Endothelial cell of umbilical vein (primary cell): ENCODE results near the gene TTLL10. TPM values are rescaled to one million over a fixed set of nuclear protein-coding genes. Genes with fewer than 3 reads are reported as not detected.

Experiments used
- BruUV-seq: library from RNA; stranded (reverse); fragments of 400-500 nt; replicated peaks from 2 replicates; lab custom pipeline; 2021; lab: Mats Ljungman, UMichigan
- CTCF ChIA-PET: fragments of 300-600, 350-600 bp; sonication (Branson Sonifier 250); formaldehyde crosslinking; loops from one replicate; lab custom pipeline; 2021; ENCODE audit warnings: antibody characterized with exemption, inconsistent platforms; lab: Charles Lee
- POLR2A ChIA-PET: fragments of 300-600, 350-600 bp; sonication (Branson Sonifier 250); formaldehyde crosslinking; loops from one replicate; lab custom pipeline; 2021; ENCODE audit warnings: antibody characterized with exemption, inconsistent platforms; lab: Charles Lee
- DNase-seq: peaks from one replicate; pipeline ENCODE4 v3.0.0-alpha.2; 2011; ENCODE audit warnings: low read depth, low spot score
- FAIRE-seq: peaks from 2 replicates; lab custom pipeline; 2011; peaks lifted over from hg19 to GRCh38; lab: Jason Lieb, UNC
- H2AFZ ChIP-seq: 2 replicates; pipeline ENCODE4 v1.6.0; 2012; ENCODE audit warnings: low read depth, low read length, control low read depth, inconsistent platforms
- H3K27ac ChIP-seq: 2 replicates; pipeline ENCODE4 v1.5.1; 2011; ENCODE audit warnings: low read depth, mild to moderate bottlenecking, control low read depth, low read length, moderate library complexity; ENCODE audit not compliant: insufficient read depth
- H3K27me3 ChIP-seq, 2 experiments: 2 replicates each; pipeline versions ENCODE4 v1.6.0 to v1.6.1; 2011; ENCODE audit warnings: low read length in 2 of 2, mixed read lengths in 1 of 2; ENCODE audit not compliant: control insufficient read depth in 2 of 2, insufficient read depth in 2 of 2
- H3K36me3 ChIP-seq, 2 experiments: 2 replicates in 1 of 2; 3 replicates in 1 of 2; pipeline ENCODE4 v1.5.1; 2011; ENCODE audit warnings: low read length in 2 of 2, mild to moderate bottlenecking in 1 of 2, moderate library complexity in 1 of 2; ENCODE audit not compliant: control insufficient read depth in 2 of 2, insufficient read depth in 2 of 2; ENCODE audit errors: extremely low read depth in 1 of 2
- H3K4me1 ChIP-seq: 3 replicates; pipeline ENCODE4 v1.5.1; 2011; ENCODE audit warnings: mild to moderate bottlenecking, low read length; ENCODE audit not compliant: control insufficient read depth, insufficient read depth; ENCODE audit errors: extremely low read depth
- H3K4me2 ChIP-seq: 2 replicates; pipeline ENCODE4 v1.6.1; 2011; ENCODE audit warnings: low read length, control low read depth, mixed read lengths; ENCODE audit not compliant: insufficient read depth
- H3K4me3 ChIP-seq, 3 experiments: fragments of 200-600 bp in 1 of 3; sonication (generic), shearing (Covaris generic) in 1 of 3; replicated peaks in 1 of 3; 2 replicates each; pipeline ENCODE4 v1.5.1; 2011 to 2016; ENCODE audit warnings: control low read depth in 3 of 3, low read length in 3 of 3, mild to moderate bottlenecking in 2 of 3, inconsistent platforms in 1 of 3, low read depth in 1 of 3, moderate library complexity in 1 of 3; ENCODE audit not compliant: insufficient read depth in 1 of 3
- H3K79me2 ChIP-seq: 2 replicates; pipeline ENCODE4 v1.6.0; 2012; ENCODE audit warnings: low read length, inconsistent platforms; ENCODE audit not compliant: control insufficient read depth, insufficient read depth
- H3K9ac ChIP-seq: replicated peaks from 2 replicates; pipeline ENCODE3; 2011; ENCODE audit warnings: low read length, control low read depth; ENCODE audit not compliant: insufficient read depth; ENCODE audit errors: extremely low read depth
- H3K9me1 ChIP-seq: replicated peaks from 3 replicates; pipeline ENCODE4 v1.6.0; 2011; ENCODE audit warnings: mild to moderate bottlenecking, low read length; ENCODE audit not compliant: control insufficient read depth, insufficient read depth; ENCODE audit errors: extremely low read depth
- H3K9me3 ChIP-seq: replicated peaks from 2 replicates; pipeline ENCODE4 v1.5.1; 2012; ENCODE audit warnings: low read length, inconsistent platforms; ENCODE audit not compliant: control insufficient read depth, insufficient read depth
- H4K20me1 ChIP-seq: replicated peaks from 2 replicates; pipeline ENCODE3; 2011; ENCODE audit warnings: mild to moderate bottlenecking, low read length; ENCODE audit not compliant: control insufficient read depth, insufficient read depth; ENCODE audit errors: extremely low read depth
- EZH2 ChIP-seq: IDR thresholded peaks from 2 replicates; pipeline ENCODE4 v1.6.1; 2012; ENCODE audit warnings: borderline replicate concordance, low read depth, mild to moderate bottlenecking, moderate library complexity, low read length, inconsistent platforms; ENCODE audit not compliant: severe bottlenecking
- FOS ChIP-seq: IDR thresholded peaks from 2 replicates; pipeline ENCODE4 v1.6.1; 2011; ENCODE audit warnings: mild to moderate bottlenecking, low read length, moderate library complexity, borderline replicate concordance; ENCODE audit not compliant: insufficient read depth
- GATA2 ChIP-seq: IDR thresholded peaks from 2 replicates; pipeline ENCODE4 v1.7.0; 2011; ENCODE audit warnings: low read depth, mild to moderate bottlenecking, moderate library complexity, mixed read lengths, low read length; ENCODE audit not compliant: insufficient read length, insufficient read depth
- JUN ChIP-seq: IDR thresholded peaks from 2 replicates; pipeline ENCODE4 v1.6.1; 2011; ENCODE audit warnings: borderline replicate concordance, low read depth; ENCODE audit not compliant: insufficient read length, insufficient read depth
- MYC ChIP-seq: IDR thresholded peaks from one replicate; pipeline ENCODE4 v1.6.1; 2011; ENCODE audit warnings: mild to moderate bottlenecking, low read depth, low read length
- POLR2A ChIP-seq: IDR thresholded peaks from 2 replicates; pipeline ENCODE4 v1.6.1; 2012; ENCODE audit warnings: low read depth, mild to moderate bottlenecking, control low read depth, low read length
- POLR2AphosphoS5 ChIP-seq: IDR thresholded peaks from 2 replicates; pipeline ENCODE4 v1.6.1; 2012; ENCODE audit warnings: low read depth, mild to moderate bottlenecking, control low read depth, low read length, moderate library complexity; ENCODE audit not compliant: insufficient read depth
- dilution Hi-C: fragments of 300-500 bp; cut with MboI; formaldehyde crosslinking; loops from one replicate; pipeline ENCODE4 v1.15.0; 2019; ENCODE audit warnings: low sequenced_read_pairs; ENCODE audit not compliant: extremely low pct_ligation_motif_present
- intact Hi-C: fragments of 100-400 bp; cut with micrococcal nuclease; formaldehyde crosslinking; loops from one replicate; pipeline ENCODE4 v1.10.0; 2022
- polyA plus RNA-seq, 4 experiments: library from polyadenylated mRNA; depleted of rRNA in 3 of 4; stranded (reverse) in 3 of 4; unstranded in 1 of 4; fragments of >200 nt; gene quantifications; 2 replicates each; pipeline versions ENCODE4 v1.2.1 to v1.2.3, GENCODE V29; 2011 to 2012; ENCODE audit warnings: missing spikeins in 1 of 4
- total RNA-seq: library from RNA; stranded (reverse); gene quantifications from 2 replicates; pipeline ENCODE4 v1.2.3, GENCODE V29; 2021
- TF ChIP-seq, protein P1 (sequence below): IDR thresholded peaks from 2 replicates; pipeline ENCODE4 v1.6.1; 2011; ENCODE audit not compliant: insufficient read depth, insufficient read length
- TF ChIP-seq, protein P2 (sequence below), 2 donors: IDR thresholded peaks; 1 replicate in 1 of 2; 2 replicates in 1 of 2; pipeline ENCODE4 v1.5.1; 2011; ENCODE audit warnings: low read length in 2 of 2, mild to moderate bottlenecking in 2 of 2, moderate library complexity in 2 of 2, control low read depth in 1 of 2, inconsistent platforms in 1 of 2, low read depth in 1 of 2; ENCODE audit not compliant: insufficient read depth in 1 of 2; ENCODE audit errors: extremely low read depth in 1 of 2

TTLL10 gene
- total and polyA plus RNA-seq, 2 donors (not counting 3 experiments of a cell fraction or from before 2014, with no cell fraction given) = not detected

DNA sequence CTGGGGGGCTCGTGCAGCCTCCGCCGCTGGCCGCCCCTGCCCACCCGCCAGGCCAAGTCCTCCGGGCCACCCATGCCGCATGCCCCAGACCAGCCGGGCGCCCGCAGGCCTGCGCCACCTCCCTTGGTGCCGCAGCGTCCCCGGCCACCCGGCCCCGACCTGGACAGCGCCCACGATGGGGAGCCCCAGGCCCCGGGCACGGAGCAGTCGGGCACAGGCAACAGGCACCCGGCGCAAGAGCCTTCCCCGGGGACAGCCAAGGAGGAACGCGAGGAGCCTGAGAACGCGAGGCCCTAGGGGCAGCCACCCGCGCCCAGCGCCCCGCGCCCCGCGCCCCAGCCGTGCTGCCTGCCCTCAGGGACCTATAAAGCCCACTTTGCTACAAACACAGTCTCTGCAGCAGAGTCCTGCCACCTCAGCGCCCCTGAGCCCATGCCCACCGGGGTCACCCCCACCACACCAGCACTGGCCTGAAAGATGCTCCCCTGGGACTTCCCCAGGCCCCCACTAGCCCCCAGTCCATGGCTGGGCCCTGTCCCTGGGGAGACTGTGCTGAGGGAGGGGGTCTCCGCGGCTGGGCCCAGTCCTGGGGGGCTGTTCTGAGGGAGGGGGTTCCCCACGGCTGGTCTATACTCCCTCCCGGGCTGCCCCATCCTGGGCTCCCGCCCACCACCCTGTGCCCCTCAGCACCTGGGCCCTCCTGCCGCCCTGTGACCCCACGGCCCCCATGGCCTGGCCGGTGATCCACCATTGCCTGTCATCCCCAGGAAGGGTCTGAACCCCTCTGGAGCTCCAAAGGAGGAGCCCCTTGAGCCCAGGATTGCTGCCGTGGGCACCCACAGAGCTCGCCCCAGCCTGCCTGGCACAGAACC is 24.1 kb downstream of the TTLL10 start:
- dilution Hi-C loops (no loop called here), intact Hi-C loops (no loop called here)
- Histone ChIP-seq H3K4me3 (no peak overlapping the region), H3K9me3 (no peaks in the 10 kb centered on the region), H3K9ac (no peak overlapping the region), H4K20me1 (no peaks in the 10 kb centered on the region), H3K4me2 (no peak overlapping the region), H3K79me2 (no peaks in the 10 kb centered on the region), H3K4me1 (no peaks in the 10 kb centered on the region), H3K9me1 (no peaks in the 10 kb centered on the region), H3K27ac (no peak overlapping the region), H3K27me3 (peaks cover 0 to 1% of the 10 kb centered on the region in 2 experiments), H3K36me3 (no peaks in the 10 kb centered on the region), H2AFZ (no peak overlapping the region)
- no TSS peak for BruUV-seq
- FAIRE-seq (no peak), DNase-seq (no peak)
- no peak for TF ChIP-seq POLR2A
- TF ChIP-seq FOS = no peak
- TF ChIP-seq JUN = no peak
- TF ChIP-seq, protein P1, sequence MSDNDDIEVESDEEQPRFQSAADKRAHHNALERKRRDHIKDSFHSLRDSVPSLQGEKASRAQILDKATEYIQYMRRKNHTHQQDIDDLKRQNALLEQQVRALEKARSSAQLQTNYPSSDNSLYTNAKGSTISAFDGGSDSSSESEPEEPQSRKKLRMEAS = no peak
- TF ChIP-seq POLR2AphosphoS5 = no peak
- no peak for TF ChIP-seq EZH2
- TF ChIP-seq GATA2 = no peak
- no peak for TF ChIP-seq MYC
- TF ChIP-seq, protein P2, sequence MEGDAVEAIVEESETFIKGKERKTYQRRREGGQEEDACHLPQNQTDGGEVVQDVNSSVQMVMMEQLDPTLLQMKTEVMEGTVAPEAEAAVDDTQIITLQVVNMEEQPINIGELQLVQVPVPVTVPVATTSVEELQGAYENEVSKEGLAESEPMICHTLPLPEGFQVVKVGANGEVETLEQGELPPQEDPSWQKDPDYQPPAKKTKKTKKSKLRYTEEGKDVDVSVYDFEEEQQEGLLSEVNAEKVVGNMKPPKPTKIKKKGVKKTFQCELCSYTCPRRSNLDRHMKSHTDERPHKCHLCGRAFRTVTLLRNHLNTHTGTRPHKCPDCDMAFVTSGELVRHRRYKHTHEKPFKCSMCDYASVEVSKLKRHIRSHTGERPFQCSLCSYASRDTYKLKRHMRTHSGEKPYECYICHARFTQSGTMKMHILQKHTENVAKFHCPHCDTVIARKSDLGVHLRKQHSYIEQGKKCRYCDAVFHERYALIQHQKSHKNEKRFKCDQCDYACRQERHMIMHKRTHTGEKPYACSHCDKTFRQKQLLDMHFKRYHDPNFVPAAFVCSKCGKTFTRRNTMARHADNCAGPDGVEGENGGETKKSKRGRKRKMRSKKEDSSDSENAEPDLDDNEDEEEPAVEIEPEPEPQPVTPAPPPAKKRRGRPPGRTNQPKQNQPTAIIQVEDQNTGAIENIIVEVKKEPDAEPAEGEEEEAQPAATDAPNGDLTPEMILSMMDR (IDR thresholded peaks at IDR 0.05; ENCODE audit: extremely low read depth in 1 of 2, insufficient read depth in 1 of 2, low read depth in 1 of 2, low read length in 2 of 2) = no peak
- ChIA-PET POLR2A (no interaction called here), CTCF (no interaction called here)
